GM23248 (cell line): Measurements from ENCODE around the gene ERG. TPM values are rescaled to one million over a fixed set of nuclear protein-coding genes. Genes with fewer than 3 reads are reported as not detected.
A peak's percentile ranks its signal among the peaks of the same experiment; 100 is the strongest.

Experiments
- DNase-seq: peaks from one replicate; pipeline ENCODE4 v3.0.0-alpha.2; 2015
- H2AFZ ChIP-seq: fragments of 200-600 bp; sonication (generic); 2 replicates; pipeline ENCODE4 v1.6.1; 2016; ENCODE audit warnings: antibody characterized with exemption
- H3F3A ChIP-seq: fragments of 200-600 bp; sonication (generic); 2 replicates; pipeline ENCODE4 v1.6.1; 2016; ENCODE audit warnings: mild to moderate bottlenecking, antibody characterized with exemption, mixed run types; ENCODE audit not compliant: insufficient read depth
- H3K27ac ChIP-seq: fragments of 200-600 bp; sonication (generic); 2 replicates; pipeline ENCODE4 v1.5.1; 2016; ENCODE audit warnings: mild to moderate bottlenecking
- H3K27me3 ChIP-seq: fragments of 200-600 bp; sonication (generic); replicated peaks from 2 replicates; pipeline ENCODE4 v1.6.1; 2016; ENCODE audit warnings: mild to moderate bottlenecking; ENCODE audit not compliant: insufficient read depth
- H3K36me3 ChIP-seq: fragments of 200-600 bp; sonication (generic); 2 replicates; pipeline ENCODE4 v1.6.1; 2016; ENCODE audit warnings: low read depth, mild to moderate bottlenecking
- H3K4me1 ChIP-seq: fragments of 200-600 bp; sonication (generic); 2 replicates; pipeline ENCODE4 v1.6.1; 2016; ENCODE audit warnings: mild to moderate bottlenecking; ENCODE audit not compliant: insufficient read depth
- H3K4me2 ChIP-seq: fragments of 200-600 bp; sonication (generic); one replicate; pipeline ENCODE4 v1.6.1; 2016; ENCODE audit warnings: mild to moderate bottlenecking; ENCODE audit not compliant: unreplicated experiment
- H3K4me3 ChIP-seq: fragments of 200-600 bp; sonication (generic); 2 replicates; pipeline ENCODE4 v1.5.1; 2016; ENCODE audit warnings: mild to moderate bottlenecking
- H3K79me2 ChIP-seq: fragments of 200-600 bp; sonication (generic); 2 replicates; pipeline ENCODE4 v1.6.1; 2016; ENCODE audit warnings: mild to moderate bottlenecking; ENCODE audit not compliant: insufficient read depth
- H3K9ac ChIP-seq: fragments of 200-600 bp; sonication (generic); 2 replicates; pipeline ENCODE4 v1.6.1; 2016; ENCODE audit warnings: mild to moderate bottlenecking
- H3K9me2 ChIP-seq: fragments of 200-600 bp; sonication (generic); 2 replicates; pipeline ENCODE4 v1.6.1; 2016; ENCODE audit warnings: mixed run types, mild to moderate bottlenecking, moderate library complexity; ENCODE audit not compliant: insufficient read depth
- H3K9me3 ChIP-seq: fragments of 200-600 bp; sonication (generic); one replicate; pipeline ENCODE4 v1.6.1; 2017; ENCODE audit warnings: low read depth
- H4K20me1 ChIP-seq: fragments of 200-600 bp; sonication (generic); 2 replicates; pipeline ENCODE4 v1.6.0; 2016; ENCODE audit not compliant: insufficient read depth
- EZH2 ChIP-seq: fragments of 200-600 bp; sonication (generic); IDR thresholded peaks from 2 replicates; pipeline ENCODE4 v1.6.1; 2018; ENCODE audit warnings: antibody characterized with exemption, mild to moderate bottlenecking; ENCODE audit not compliant: insufficient read depth, poor library complexity, severe bottlenecking
- EZH2phosphoT487 ChIP-seq: fragments of 200-600 bp; sonication (generic); IDR thresholded peaks from 2 replicates; pipeline ENCODE4 v1.6.1; 2018; ENCODE audit warnings: antibody characterized with exemption, moderate library complexity, mild to moderate bottlenecking, low read depth; ENCODE audit not compliant: insufficient read depth
- WGBS, 2 experiments: methylation state at CpG; one replicate each; pipeline ENCODE4 v1.1.6; 2015 to 2017; ENCODE audit warnings: low lambda C conversion rate in 2 of 2, low coverage in 1 of 2; ENCODE audit errors: missing lambda C conversion rate in 2 of 2; 5-methylcytosine and 5-hydroxymethylcytosine counted together
- in situ Hi-C: fragments of 300-500 bp; cut with MboI; formaldehyde crosslinking; loops from 2 replicates; pipeline ENCODE4 v1.15.0; 2020
- polyA plus RNA-seq: library from polyadenylated mRNA; unstranded; fragments of >200 nt; fragmentation: Nextera tagmentation; extraction: Ambion mirVana; gene quantifications from 2 replicates; pipeline ENCODE4 v1.2.1, GENCODE V29; 2016
- total RNA-seq: library from RNA; depleted of rRNA; stranded (reverse); fragments of >200 nt; shearing (Covaris generic); gene quantifications from 2 replicates; pipeline ENCODE4 v1.2.3, GENCODE V29; 2014

Gene ERG
- total and polyA plus RNA-seq, 2 experiments from 2014 or later = 0.76 to 1.3 TPM

- peaks cover 4% of the 10 kb centered on the region; the same call in 1 of the 2 replicates for H3F3A ChIP-seq
- H3K9me3 ChIP-seq = no peaks in the 10 kb centered on the region
- no peak overlapping the region for H3K4me2 ChIP-seq
- H3K9me2 ChIP-seq = no peaks in the 10 kb centered on the region
- DNase-seq = peak; percentile 8
- H3K79me2 ChIP-seq = no peaks in the 10 kb centered on the region
- no peak overlapping the region for H3K4me3 ChIP-seq
- H4K20me1 ChIP-seq = no peaks in the 10 kb centered on the region
- H3K27ac ChIP-seq = no peak overlapping the region
- 0 out of 2 replicates have a peak, but pooled peaks cover 2% of the 10 kb centered on the region for H3K27me3 ChIP-seq
- H3K36me3 ChIP-seq = no peaks in the 10 kb centered on the region
- in situ Hi-C loops = no loop called here
- H3K9ac ChIP-seq = no peak overlapping the region
- 74 to 79% methylated on average over 5 of the region's 5 CpGs for WGBS, 2 experiments
- TF ChIP-seq EZH2phosphoT487 = no peak
- TF ChIP-seq EZH2 = no peak
- H3K4me1 ChIP-seq = 0 out of 2 replicates have a peak, but pooled peaks cover 7% of the 10 kb centered on the region
- no peak overlapping the region for H2AFZ ChIP-seq
These were observed 109.5 kb downstream of the ERG start for GRCh38 chr21:38388647-38389353.

GRCh38 chr21:38388203-38388602 lies 110.1 kb downstream of the ERG start:
- H3K79me2 ChIP-seq = no peaks in the 10 kb centered on the region
- 71 to 100% methylated on average over 1 of the region's 1 CpG for WGBS, 2 experiments
- H3K36me3 ChIP-seq = no peaks in the 10 kb centered on the region
- H3K4me1 ChIP-seq = 0 out of 2 replicates have a peak, but pooled peaks cover 7% of the 10 kb centered on the region
- no peaks in the 10 kb centered on the region for H3K9me3 ChIP-seq
- no peaks in the 10 kb centered on the region for H3K9me2 ChIP-seq
- no peak overlapping the region for H3K27ac ChIP-seq
- no peak overlapping the region for H3K9ac ChIP-seq
- peak; percentile 49 for DNase-seq
- no peaks in the 10 kb centered on the region for H4K20me1 ChIP-seq
- no peak overlapping the region for H3K4me3 ChIP-seq
- H2AFZ ChIP-seq = no peak overlapping the region
- H3K27me3 ChIP-seq = no peaks in the 10 kb centered on the region
- H3F3A ChIP-seq = peaks cover 4% of the 10 kb centered on the region; the same call in 1 of the 2 replicates
- H3K4me2 ChIP-seq = no peak overlapping the region
- in situ Hi-C loops = no loop called here
- TF ChIP-seq EZH2phosphoT487 (no peak), EZH2 (no peak)

GRCh38 chr21:38386967-38387366 lies 111.3 kb downstream of the ERG start:
- no peak overlapping the region for H3K27ac ChIP-seq
- H3F3A ChIP-seq = peaks cover 4% of the 10 kb centered on the region; the same call in 1 of the 2 replicates
- no peaks in the 10 kb centered on the region for H4K20me1 ChIP-seq
- H3K79me2 ChIP-seq = no peaks in the 10 kb centered on the region
- H3K9me2 ChIP-seq = no peaks in the 10 kb centered on the region
- no peak overlapping the region for H3K9ac ChIP-seq
- H2AFZ ChIP-seq = no peak overlapping the region
- H3K4me3 ChIP-seq = no peak overlapping the region
- H3K9me3 ChIP-seq = no peaks in the 10 kb centered on the region
- no peaks in the 10 kb centered on the region for H3K36me3 ChIP-seq
- H3K4me1 ChIP-seq = 0 out of 2 replicates have a peak, but pooled peaks cover 7% of the 10 kb centered on the region
- peak; percentile 43 for DNase-seq
- H3K4me2 ChIP-seq = no peak overlapping the region
- TF ChIP-seq EZH2phosphoT487 (no peak), EZH2 (no peak)
- no peaks in the 10 kb centered on the region for H3K27me3 ChIP-seq
- 54 to 61% methylated on average over 4 of the region's 4 CpGs for WGBS, 2 experiments
- in situ Hi-C loops = no loop called here

GRCh38 chr21:38385427-38386175 lies 112.7 kb downstream of the ERG start:
- TF ChIP-seq EZH2 (no peak), EZH2phosphoT487 (no peak)
- peaks cover 12% of the 10 kb centered on the region for H3K4me1 ChIP-seq
- H3K4me2 ChIP-seq = no peak overlapping the region
- in situ Hi-C loops = no loop called here
- H3K27me3 ChIP-seq = no peaks in the 10 kb centered on the region
- peaks cover 4% of the 10 kb centered on the region; the same call in 1 of the 2 replicates for H3F3A ChIP-seq
- no peak overlapping the region for H3K9ac ChIP-seq
- H2AFZ ChIP-seq = no peak overlapping the region
- WGBS, 2 experiments = 83% methylated on average over 7 of the region's 7 CpGs
- H3K36me3 ChIP-seq = no peaks in the 10 kb centered on the region
- H3K79me2 ChIP-seq = no peaks in the 10 kb centered on the region
- no peak for DNase-seq
- H4K20me1 ChIP-seq = no peaks in the 10 kb centered on the region
- no peak overlapping the region for H3K27ac ChIP-seq
- no peaks in the 10 kb centered on the region for H3K9me2 ChIP-seq
- no peaks in the 10 kb centered on the region for H3K9me3 ChIP-seq
- H3K4me3 ChIP-seq = no peak overlapping the region
